Pancreas (tissue), 10 donors: ENCODE data around the gene HELZ. TPM values are rescaled to one million over a fixed set of nuclear protein-coding genes. Genes with fewer than 3 reads are reported as not detected.
A peak's percentile ranks its signal among the peaks of the same experiment; 100 is the strongest.
"Not testable (repeated sequence)": the region's sequence is repeated elsewhere in the genome, so short reads cannot be mapped to it uniquely, and the experiment has no call there.

Experiments
- ATAC-seq, 4 donors: fragments of 200-7000 bp; cut with Tn5 transposase; one replicate each; pipeline versions ENCODE4 v1.8.0 to v1.9.1; 2020; ENCODE audit warnings: mild to moderate bottlenecking in 4 of 4, moderate library complexity in 4 of 4
- DNase-seq, 6 donors: peaks; one replicate each; pipeline ENCODE4 v3.0.0-alpha.2; 2020
- FAIRE-seq: peaks from 2 replicates; lab custom pipeline; 2012; peaks lifted over from hg19 to GRCh38; lab: Jason Lieb, UNC
- H3K27ac ChIP-seq, 4 donors: fragments of 200-600 bp; sonication (generic); 1 replicate in 3 of 4; 2 replicates in 1 of 4; pipeline versions ENCODE4 v1.5.0 to v1.8.0; 2020
- H3K27me3 ChIP-seq, 4 donors: fragments of 200-600 bp; one replicate each; pipeline ENCODE4 v1.8.0; 2021
- H3K36me3 ChIP-seq, 3 donors: fragments of 200-600 bp; sonication (generic) in 1 of 3; one replicate each; pipeline versions ENCODE4 v1.5.0 to v1.8.0; 2020 to 2021
- H3K4me1 ChIP-seq, 3 donors: fragments of 200-600 bp; one replicate each; pipeline ENCODE4 v1.8.0; 2021
- H3K4me3 ChIP-seq, 4 donors: fragments of 200-600 bp; sonication (generic) in 2 of 4; one replicate each; pipeline versions ENCODE4 v1.5.0 to v1.8.0; 2020 to 2021
- H3K9me3 ChIP-seq, 4 donors: fragments of 200-600 bp; one replicate each; pipeline ENCODE4 v1.8.0; 2021
- WGBS, 2 donors: extraction: QIAGEN DNeasy Blood & Tissue Kit; methylation state at CpG; one replicate each; pipeline ENCODE4 v1.1.7; 2013; 5-methylcytosine and 5-hydroxymethylcytosine counted together
- intact Hi-C, 3 donors: fragments of 100-400 bp; cut with DNase I; formaldehyde crosslinking; loops; one replicate each; pipeline versions ENCODE4 v1.11.1 to v1.14.2; 2022
- polyA plus RNA-seq, 2 donors: library from polyadenylated mRNA; stranded (reverse); fragments of 200-250 nt; gene quantifications; one replicate each; pipeline ENCODE4 v1.2.3, GENCODE V29; 2013
- total RNA-seq, 6 donors: library from RNA; stranded (reverse); fragmentation: NEBNext Ultra II Directional in 4 of 6; extraction: Animal tissue kit (Norgen Biotek cat#: 25700) in 4 of 6; gene quantifications; one replicate each; pipeline versions ENCODE4 v1.2.1 to v1.2.4, GENCODE V29; 2021 to 2023
- TF ChIP-seq, protein P1 (sequence below), 4 donors: fragments of 200-600 bp; sonication (generic) in 3 of 4; IDR thresholded peaks; one replicate each; pipeline versions ENCODE4 v1.5.0 to v1.8.0; 2021; ENCODE audit warnings: antibody characterized with exemption in 4 of 4
- donor health status: healthy with polysubstance abuse.
- donor health status: DM: no; HTN: no; CAD: no; lungs with moderate emphysema.
- donor health status: DM: no; HTN: no; CAD: no.
- donor health status: control.
- donor health status: control.
- donor health status: Bipolar disorder and iron deficiency.
- donor health status: DM: yes; HTN: yes; CAD: no.
- donor health status: DM: no; HTN: no; CAD: no.
- donor health status: DM: no; HTN: no; CAD: no.
- donor health status: DM: yes; HTN: yes; CAD: no.

HELZ gene
- total and polyA plus RNA-seq, 8 donors = 4.1 to 36.6 (median 23.9) TPM

DNA sequence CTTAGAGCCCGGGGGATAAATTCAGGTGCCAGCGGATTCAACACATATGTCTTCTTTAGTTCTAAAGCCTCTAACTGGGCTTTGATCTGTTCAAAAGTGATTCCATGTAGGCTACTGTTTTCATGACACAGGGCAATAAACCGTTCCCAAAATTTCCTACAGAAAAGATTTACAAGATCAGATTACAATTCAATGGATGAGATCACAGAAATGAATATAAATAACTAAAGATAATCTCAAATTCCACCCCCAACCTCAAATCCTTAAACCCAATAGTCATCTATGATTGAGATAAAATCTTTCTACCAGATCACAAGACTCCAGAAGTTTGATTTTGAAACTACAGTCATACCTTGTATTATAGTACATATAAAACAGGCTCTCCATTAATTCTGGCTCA, 116.3 kb downstream of the HELZ start:
- intact Hi-C loops = no loop called here
- 97 to 98% methylated on average over 3 of the region's 3 CpGs for WGBS, 2 donors

DNA sequence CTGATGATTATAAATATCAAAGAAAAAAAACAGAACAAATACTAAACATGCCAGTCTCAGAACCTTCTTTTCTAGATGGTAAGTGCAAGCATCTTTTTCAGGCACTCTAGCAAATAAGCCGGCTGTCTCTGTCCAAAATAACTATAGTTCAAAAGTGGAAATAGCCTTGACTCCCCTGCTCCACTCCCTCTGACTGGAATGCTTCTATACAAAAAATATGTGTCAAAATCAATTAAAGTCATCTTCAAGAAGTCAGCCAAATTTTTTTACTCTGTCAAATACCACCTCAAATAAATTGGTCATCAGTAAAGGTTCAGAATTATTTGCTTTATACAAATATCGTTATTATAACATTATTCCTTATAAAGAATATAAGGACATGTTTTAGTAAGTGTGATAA, 117.1 kb downstream of the HELZ start:
- H3K9me3 ChIP-seq = no peaks in the 10 kb centered on the region
- H3K36me3 ChIP-seq = no peaks in the 10 kb centered on the region
- FAIRE-seq (no peak), ATAC-seq (no peak), DNase-seq (no peak)
- H3K4me3 ChIP-seq = no peak overlapping the region
- peaks cover 8 to 31% (median 24%) of the 10 kb centered on the region in 3 donors for H3K4me1 ChIP-seq
- H3K27ac ChIP-seq = no peak overlapping the region
- no peaks in the 10 kb centered on the region for H3K27me3 ChIP-seq
- 88 to 91% methylated on average over 2 of the region's 2 CpGs for WGBS, 2 donors
- TF ChIP-seq, protein P1, sequence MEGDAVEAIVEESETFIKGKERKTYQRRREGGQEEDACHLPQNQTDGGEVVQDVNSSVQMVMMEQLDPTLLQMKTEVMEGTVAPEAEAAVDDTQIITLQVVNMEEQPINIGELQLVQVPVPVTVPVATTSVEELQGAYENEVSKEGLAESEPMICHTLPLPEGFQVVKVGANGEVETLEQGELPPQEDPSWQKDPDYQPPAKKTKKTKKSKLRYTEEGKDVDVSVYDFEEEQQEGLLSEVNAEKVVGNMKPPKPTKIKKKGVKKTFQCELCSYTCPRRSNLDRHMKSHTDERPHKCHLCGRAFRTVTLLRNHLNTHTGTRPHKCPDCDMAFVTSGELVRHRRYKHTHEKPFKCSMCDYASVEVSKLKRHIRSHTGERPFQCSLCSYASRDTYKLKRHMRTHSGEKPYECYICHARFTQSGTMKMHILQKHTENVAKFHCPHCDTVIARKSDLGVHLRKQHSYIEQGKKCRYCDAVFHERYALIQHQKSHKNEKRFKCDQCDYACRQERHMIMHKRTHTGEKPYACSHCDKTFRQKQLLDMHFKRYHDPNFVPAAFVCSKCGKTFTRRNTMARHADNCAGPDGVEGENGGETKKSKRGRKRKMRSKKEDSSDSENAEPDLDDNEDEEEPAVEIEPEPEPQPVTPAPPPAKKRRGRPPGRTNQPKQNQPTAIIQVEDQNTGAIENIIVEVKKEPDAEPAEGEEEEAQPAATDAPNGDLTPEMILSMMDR (IDR thresholded peaks at IDR 0.05) = no peak
- intact Hi-C loops = no loop called here

More for the DNA sequence above, 116.3 kb downstream of the HELZ start:
- Histone ChIP-seq H3K4me3 (no peak overlapping the region), H3K9me3 (no peaks in the 10 kb centered on the region), H3K27ac (no peak overlapping the region), H3K27me3 (no peaks in the 10 kb centered on the region), H3K4me1 (peaks cover 12 to 32% (median 25%) of the 10 kb centered on the region in 3 donors), H3K36me3 (no peaks in the 10 kb centered on the region)
- DNase-seq = no peak
- no peak for ATAC-seq
- TF ChIP-seq, protein P1 (IDR thresholded peaks at IDR 0.05) = no peak
- FAIRE-seq = no peak

DNA sequence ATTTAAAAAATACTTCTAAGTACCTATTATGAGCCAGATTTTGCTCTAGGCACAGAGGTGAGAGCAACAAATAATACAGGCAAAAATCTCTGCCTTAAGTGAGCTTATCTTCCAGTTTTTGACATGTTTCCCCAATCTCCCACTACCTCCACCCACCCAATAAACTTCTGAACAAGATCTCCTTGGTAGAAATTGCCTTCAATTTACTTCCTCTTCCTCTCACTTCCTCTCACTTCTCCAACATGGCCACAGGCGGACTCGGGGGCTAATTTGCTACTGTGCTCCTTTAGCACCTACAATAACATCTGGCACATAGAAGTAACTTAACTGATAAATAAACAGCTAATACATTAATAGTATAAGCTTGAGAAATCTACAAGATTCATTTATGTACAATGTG, 118.0 kb downstream of the HELZ start:
- DNase-seq (no peak), ATAC-seq (no peak), FAIRE-seq (no peak)
- peaks cover 5 to 28% (median 16%) of the 10 kb centered on the region in 3 donors for H3K4me1 ChIP-seq
- H3K36me3 ChIP-seq = no peaks in the 10 kb centered on the region
- 44 to 90% methylated on average over 2 of the region's 2 CpGs for WGBS, 2 donors
- intact Hi-C loops = no loop called here
- no peaks in the 10 kb centered on the region for H3K27me3 ChIP-seq
- TF ChIP-seq, protein P1 (IDR thresholded peaks at IDR 0.05) = no peak
- H3K4me3 ChIP-seq = no peak overlapping the region
- H3K9me3 ChIP-seq = no peaks in the 10 kb centered on the region
- H3K27ac ChIP-seq = peak overlapping the region in 2 of 4 donors; percentile 60 to 65

DNA sequence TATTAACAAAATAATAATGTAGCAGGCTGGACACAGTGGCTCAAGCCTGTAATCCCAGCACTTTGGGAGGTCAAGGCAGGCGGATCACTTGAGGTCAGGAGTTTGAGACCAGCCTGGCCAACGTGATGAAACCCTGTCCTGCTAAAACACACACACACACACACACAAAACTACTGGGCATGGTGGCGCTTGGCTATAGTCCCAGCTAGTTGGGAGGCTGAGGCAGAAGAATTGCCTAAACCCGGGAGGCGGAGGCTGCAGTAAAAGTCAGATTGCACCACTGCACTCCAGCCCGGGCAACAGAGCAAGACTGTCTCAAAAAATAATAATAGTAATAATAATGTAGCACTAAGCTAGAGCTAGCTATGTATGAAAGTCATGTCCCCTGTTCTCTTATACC, 118.5 kb downstream of the HELZ start:
- not testable (repeated sequence) for DNase-seq
- 84 to 89% methylated on average over 6 of the region's 6 CpGs for WGBS, 2 donors
- H3K27ac ChIP-seq = peak overlapping the region; percentile 44 to 65 (median 62)

DNA sequence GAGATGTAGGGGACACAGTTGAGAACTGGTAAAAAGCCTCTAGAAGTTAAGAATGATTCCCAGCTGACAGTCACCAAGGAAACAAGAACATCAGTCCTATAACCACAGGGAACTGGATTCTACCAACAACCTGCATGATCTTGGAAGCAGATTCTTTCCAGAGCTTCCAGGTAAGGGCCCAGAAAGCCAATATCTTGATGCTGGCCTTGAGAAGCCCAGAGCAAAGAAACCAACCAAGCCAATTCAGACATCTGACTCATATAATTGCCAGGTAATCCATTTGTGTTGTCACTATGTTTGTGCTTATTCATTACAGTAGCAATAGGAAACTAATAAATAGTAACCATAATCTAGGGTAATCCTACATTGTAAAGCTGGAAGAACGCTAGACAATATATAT, 119.1 kb downstream of the HELZ start:
- H3K4me1 ChIP-seq = peaks cover 10 to 34% (median 16%) of the 10 kb centered on the region in 3 donors
- TF ChIP-seq, protein P1 (IDR thresholded peaks at IDR 0.05) = no peak
- no peaks in the 10 kb centered on the region for H3K36me3 ChIP-seq
- peak; percentile 85 to 91 (median 86) for ATAC-seq
- H3K27ac ChIP-seq = peak overlapping the region; percentile 44 to 65 (median 62)
- no peak for FAIRE-seq
- H3K9me3 ChIP-seq = no peaks in the 10 kb centered on the region
- DNase-seq = peak in 3 of 6 donors; percentile 26 to 49 (median 42)
- intact Hi-C loops = no loop called here
- H3K27me3 ChIP-seq = no peaks in the 10 kb centered on the region
- WGBS, 2 donors = 41 to 44% methylated on average over 1 of the region's 1 CpG
- no peak overlapping the region for H3K4me3 ChIP-seq

More for the DNA sequence above, 118.5 kb downstream of the HELZ start:
- ATAC-seq = peak in 1 of 4 donors; percentile 3
- H3K36me3 ChIP-seq, intact Hi-C loops, H3K27me3 ChIP-seq, H3K4me3 ChIP-seq, H3K9me3 ChIP-seq, FAIRE-seq: not testable (repeated sequence)
- peaks cover 5 to 29% (median 16%) of the 10 kb centered on the region in 3 donors for H3K4me1 ChIP-seq
